HFFc6 (cell line): ENCODE results near the gene ERICH3. TPM values are rescaled to one million over a fixed set of nuclear protein-coding genes. Genes with fewer than 3 reads are reported as not detected.
"Not testable (repeated sequence)": the region's sequence is repeated elsewhere in the genome, so short reads cannot be mapped to it uniquely, and the experiment has no call there.

Source experiments
- DNase-seq: peaks from one replicate; pipeline ENCODE4 v3.0.0-alpha.2; 2018
- H3K27ac Mint-ChIP-seq: 2 replicates; pipeline ENCODE4 v1.8.0; 2020; ENCODE audit warnings: mild to moderate bottlenecking, mixed read lengths
- H3K27me3 Mint-ChIP-seq: 2 replicates; pipeline ENCODE4 v1.8.0; 2021; ENCODE audit warnings: mild to moderate bottlenecking, moderate library complexity, mixed read lengths; ENCODE audit not compliant: insufficient read depth
- H3K36me3 Mint-ChIP-seq: 2 replicates; pipeline ENCODE4 v1.8.0; 2021; ENCODE audit warnings: low read depth, mixed read lengths
- H3K4me1 Mint-ChIP-seq: 2 replicates; pipeline ENCODE4 v1.8.0; 2020; ENCODE audit warnings: low read depth, mixed read lengths
- H3K4me3 Mint-ChIP-seq: 2 replicates; pipeline ENCODE4 v1.8.0; 2020; ENCODE audit warnings: mild to moderate bottlenecking, moderate library complexity, mixed read lengths
- H3K9me3 Mint-ChIP-seq: 2 replicates; pipeline ENCODE4 v1.8.0; 2020; ENCODE audit warnings: mild to moderate bottlenecking, mixed read lengths
- total RNA-seq, 6 experiments: library from RNA; stranded (reverse); fragmentation: NEBNext Ultra II Directional; extraction: Animal tissue kit (Norgen Biotek cat#: 25700); gene quantifications; 2 replicates in 1 of 6; 3 replicates in 5 of 6; pipeline ENCODE4 v1.2.3, GENCODE V29; 2021
- TF ChIP-seq, protein P1 (sequence below): fragments of 200-600 bp; sonication (generic); IDR thresholded peaks from 2 replicates; pipeline ENCODE4 v1.5.0; 2021; ENCODE audit warnings: antibody characterized with exemption, mild to moderate bottlenecking

ERICH3 gene
- total RNA-seq, 6 experiments from 2014 or later = not detected

DNA sequence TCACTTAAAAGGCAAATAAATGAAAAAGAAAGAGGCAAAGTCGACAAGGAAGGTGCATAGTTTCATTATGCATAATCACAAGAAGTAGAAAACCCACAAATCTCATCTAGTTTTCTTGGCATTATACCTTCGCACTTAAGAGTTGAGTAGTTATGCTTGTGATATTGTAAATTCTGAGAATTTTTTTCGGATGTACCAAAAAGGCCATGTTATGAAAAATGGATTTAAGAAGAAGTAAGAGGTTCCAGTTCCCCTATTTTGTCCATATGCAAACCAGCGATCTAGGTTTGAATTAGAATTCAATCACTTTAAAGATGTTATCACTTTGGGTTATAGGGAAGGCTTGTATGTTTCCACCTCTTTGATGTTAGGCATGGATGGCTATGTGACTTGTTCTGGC lies 7.9 kb upstream of the ERICH3 start:
- TF ChIP-seq, protein P1, sequence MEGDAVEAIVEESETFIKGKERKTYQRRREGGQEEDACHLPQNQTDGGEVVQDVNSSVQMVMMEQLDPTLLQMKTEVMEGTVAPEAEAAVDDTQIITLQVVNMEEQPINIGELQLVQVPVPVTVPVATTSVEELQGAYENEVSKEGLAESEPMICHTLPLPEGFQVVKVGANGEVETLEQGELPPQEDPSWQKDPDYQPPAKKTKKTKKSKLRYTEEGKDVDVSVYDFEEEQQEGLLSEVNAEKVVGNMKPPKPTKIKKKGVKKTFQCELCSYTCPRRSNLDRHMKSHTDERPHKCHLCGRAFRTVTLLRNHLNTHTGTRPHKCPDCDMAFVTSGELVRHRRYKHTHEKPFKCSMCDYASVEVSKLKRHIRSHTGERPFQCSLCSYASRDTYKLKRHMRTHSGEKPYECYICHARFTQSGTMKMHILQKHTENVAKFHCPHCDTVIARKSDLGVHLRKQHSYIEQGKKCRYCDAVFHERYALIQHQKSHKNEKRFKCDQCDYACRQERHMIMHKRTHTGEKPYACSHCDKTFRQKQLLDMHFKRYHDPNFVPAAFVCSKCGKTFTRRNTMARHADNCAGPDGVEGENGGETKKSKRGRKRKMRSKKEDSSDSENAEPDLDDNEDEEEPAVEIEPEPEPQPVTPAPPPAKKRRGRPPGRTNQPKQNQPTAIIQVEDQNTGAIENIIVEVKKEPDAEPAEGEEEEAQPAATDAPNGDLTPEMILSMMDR = no peak
- H3K4me3 Mint-ChIP-seq = no peak overlapping the region
- no peak overlapping the region for H3K27ac Mint-ChIP-seq
- H3K4me1 Mint-ChIP-seq = no peaks in the 10 kb centered on the region
- no peaks in the 10 kb centered on the region for H3K36me3 Mint-ChIP-seq
- no peaks in the 10 kb centered on the region for H3K9me3 Mint-ChIP-seq
- no peak for DNase-seq
- H3K27me3 Mint-ChIP-seq = peaks cover 5% of the 10 kb centered on the region

- TF ChIP-seq, protein P1 = no peak
- H3K4me3 Mint-ChIP-seq = no peak overlapping the region
- no peaks in the 10 kb centered on the region for H3K4me1 Mint-ChIP-seq
- H3K36me3 Mint-ChIP-seq = no peaks in the 10 kb centered on the region
- H3K27ac Mint-ChIP-seq = no peak overlapping the region
- H3K9me3 Mint-ChIP-seq = no peaks in the 10 kb centered on the region
- peaks cover 4% of the 10 kb centered on the region; the same call in 1 of the 2 replicates for H3K27me3 Mint-ChIP-seq
- no peak for DNase-seq
These were observed 7.4 kb upstream of the ERICH3 start for GRCh38 chr1:74681001-74681400.

- no peak overlapping the region for H3K4me3 Mint-ChIP-seq
- no peaks in the 10 kb centered on the region for H3K9me3 Mint-ChIP-seq
- no peaks in the 10 kb centered on the region for H3K36me3 Mint-ChIP-seq
- TF ChIP-seq, protein P1 = no peak
- H3K27ac Mint-ChIP-seq = no peak overlapping the region
- DNase-seq = no peak
- no peaks in the 10 kb centered on the region for H3K4me1 Mint-ChIP-seq
- H3K27me3 Mint-ChIP-seq = peaks cover 4% of the 10 kb centered on the region; the same call in 1 of the 2 replicates
These were observed 6.2 kb upstream of the ERICH3 start for GRCh38 chr1:74679811-74680210.

DNA sequence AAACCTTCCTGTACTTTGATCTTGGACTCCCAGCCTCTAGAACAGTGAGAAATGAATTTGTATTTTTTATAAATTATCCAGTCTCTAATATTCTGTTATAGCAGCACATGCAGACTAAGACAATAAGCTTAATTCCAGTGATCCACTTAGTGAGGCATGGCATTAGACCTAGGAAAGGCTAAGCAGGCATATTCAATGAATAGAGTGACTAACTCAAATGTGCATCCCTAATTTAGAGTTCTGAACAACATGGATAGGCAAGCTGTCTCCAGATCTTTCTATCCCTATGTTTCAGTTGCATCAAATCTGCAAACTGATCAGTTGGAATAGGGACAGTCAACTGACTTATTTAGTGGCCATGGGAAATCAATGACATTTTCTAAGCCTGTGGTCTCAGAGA lies 4.3 kb upstream of the ERICH3 start:
- no peak for DNase-seq
- Mint-ChIP-seq H3K4me1 (peaks cover 6% of the 10 kb centered on the region; the same call in 1 of the 2 replicates), H3K27me3 (peaks cover 6% of the 10 kb centered on the region), H3K4me3 (no peak overlapping the region), H3K27ac (no peak overlapping the region), H3K36me3 (no peaks in the 10 kb centered on the region), H3K9me3 (no peaks in the 10 kb centered on the region)
- TF ChIP-seq, protein P1 = no peak

DNA sequence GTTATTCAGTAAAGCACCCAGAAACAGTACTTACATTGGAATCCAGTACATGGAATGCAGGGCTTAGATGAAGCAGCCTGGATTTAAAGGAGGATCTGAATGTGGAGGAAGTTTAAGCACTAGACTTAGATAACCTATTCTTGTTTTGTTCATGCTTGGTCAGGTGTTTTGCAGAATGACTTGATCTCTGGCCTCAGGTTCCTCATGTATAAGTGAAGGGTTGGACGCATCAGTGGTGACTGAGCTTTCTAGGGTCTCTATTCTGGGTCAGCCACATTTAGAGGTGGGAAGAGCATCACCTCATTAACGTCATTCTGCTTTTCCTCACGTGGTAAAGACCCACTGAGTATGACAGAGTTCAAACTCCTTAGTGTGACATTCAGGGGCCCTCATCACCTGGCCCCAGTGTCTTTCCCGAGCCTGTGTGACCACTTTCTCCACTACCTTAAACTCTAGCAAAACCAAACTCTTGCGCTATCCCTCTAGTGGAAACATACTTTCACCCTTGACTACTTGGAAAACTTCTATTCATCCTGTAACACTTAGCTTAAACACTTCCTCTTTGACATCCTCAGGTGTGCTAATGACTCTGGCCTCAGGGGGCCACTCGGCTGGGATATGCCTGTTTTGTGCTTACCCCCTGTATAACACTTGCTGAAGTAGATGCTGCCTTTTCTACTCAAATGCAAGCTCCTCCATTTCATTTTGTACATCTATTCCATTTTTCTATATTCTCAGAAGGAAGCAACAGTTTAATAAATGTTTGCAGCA lies 871 bp upstream of the ERICH3 start:
- H3K36me3 Mint-ChIP-seq = peaks cover 6% of the 10 kb centered on the region; the same call in 1 of the 2 replicates

GRCh38 chr1:74670866-74671265 lies 2.7 kb downstream of the ERICH3 start:
- H3K27ac Mint-ChIP-seq, H3K36me3 Mint-ChIP-seq, H3K27me3 Mint-ChIP-seq, H3K4me1 Mint-ChIP-seq, H3K4me3 Mint-ChIP-seq, DNase-seq: not testable (repeated sequence)
- H3K9me3 Mint-ChIP-seq = peaks cover 11% of the 10 kb centered on the region

More for the DNA sequence above, 871 bp upstream of the ERICH3 start:
- Mint-ChIP-seq H3K27ac (no peak overlapping the region), H3K27me3 (peaks cover 6% of the 10 kb centered on the region), H3K4me3 (peak overlapping the region; percentile 65; the same call in 1 of the 2 replicates), H3K4me1 (peaks cover 6% of the 10 kb centered on the region; the same call in 1 of the 2 replicates), H3K9me3 (peaks cover 11% of the 10 kb centered on the region)
- no peak for DNase-seq
- TF ChIP-seq, protein P1 = no peak
